Measurements from ENCODE around the gene SYCE1L.
"Not testable (repeated sequence)": the region's sequence is repeated elsewhere in the genome, so short reads cannot be mapped to it uniquely, and the experiment has no call there.

Gene SYCE1L

DNA sequence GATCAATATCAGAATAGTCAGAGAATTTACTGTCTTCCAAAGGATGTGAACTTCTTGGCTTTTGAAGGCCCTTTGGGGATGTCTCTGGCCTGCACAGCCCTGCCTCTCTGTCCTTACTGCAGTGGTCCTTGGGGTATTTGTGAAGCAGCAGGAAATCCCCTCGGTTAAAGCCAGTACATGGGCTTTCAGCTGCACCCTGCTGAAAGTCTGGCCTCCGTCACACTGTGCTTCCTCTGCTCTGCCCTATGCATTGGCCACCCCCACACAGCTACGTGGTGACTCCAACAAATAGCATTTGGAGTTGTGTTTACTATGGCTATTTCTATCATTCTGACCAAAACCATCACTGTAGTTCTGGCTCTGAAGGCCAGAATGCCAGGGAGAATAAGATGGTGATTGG is 21.2 kb downstream of the SYCE1L start:
- no peaks in the 10 kb centered on the region for H3K27me3 Mint-ChIP-seq
- H3K27ac Mint-ChIP-seq, result no peak overlapping the region
- peaks cover 7% of the 10 kb centered on the region for H3K4me1 Mint-ChIP-seq
- no peak overlapping the region for H3K4me3 Mint-ChIP-seq
- no peak for ATAC-seq
- no peaks in the 10 kb centered on the region for H3K9me3 Mint-ChIP-seq
- no peaks in the 10 kb centered on the region for H3K36me3 Mint-ChIP-seq

DNA sequence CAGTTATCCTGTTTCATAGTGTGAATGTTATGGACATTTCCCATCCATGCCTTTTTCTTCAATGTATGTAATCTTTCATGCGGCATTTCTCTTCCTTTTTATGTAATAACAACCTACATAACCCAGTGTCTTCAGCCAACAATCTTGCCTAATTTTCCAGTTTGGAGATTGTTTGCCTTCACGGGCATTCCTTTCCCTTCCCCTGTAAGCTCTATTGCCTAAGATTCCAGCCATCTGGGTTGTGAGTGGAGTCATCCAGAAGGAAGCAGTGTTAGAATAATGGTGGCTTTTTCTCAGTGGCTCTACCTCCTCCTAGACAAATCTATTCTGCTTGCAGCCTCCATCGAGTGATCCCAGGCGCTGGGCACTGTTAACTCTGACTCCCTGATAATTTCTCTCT is 22.3 kb downstream of the SYCE1L start:
- no peak for ATAC-seq
- no peaks in the 10 kb centered on the region for H3K27me3 Mint-ChIP-seq
- no peaks in the 10 kb centered on the region for H3K9me3 Mint-ChIP-seq
- no peak overlapping the region for H3K4me3 Mint-ChIP-seq
- H3K4me1 Mint-ChIP-seq, result peaks cover 7% of the 10 kb centered on the region
- no peak overlapping the region for H3K27ac Mint-ChIP-seq
- H3K36me3 Mint-ChIP-seq, result no peaks in the 10 kb centered on the region

DNA sequence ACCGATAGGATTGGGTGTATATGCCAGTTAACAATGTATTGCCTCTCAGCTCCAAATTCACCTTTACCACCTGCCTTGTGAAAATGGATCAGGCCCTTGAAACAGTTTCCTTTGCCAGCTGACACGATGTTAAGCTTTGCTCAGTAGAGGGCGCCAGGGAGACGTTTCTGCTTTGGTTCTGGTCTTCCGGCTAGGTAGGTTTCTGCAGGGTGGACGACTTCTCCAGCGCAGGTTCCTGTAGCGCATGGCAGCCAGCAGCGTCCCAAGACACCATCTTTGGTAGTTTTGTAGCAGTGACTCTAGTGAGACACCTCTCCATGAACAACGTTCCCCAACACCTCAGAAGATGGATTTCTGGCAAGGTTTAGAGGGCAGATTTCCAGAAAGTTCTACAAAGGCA is 24.0 kb downstream of the SYCE1L start:
- no peaks in the 10 kb centered on the region for H3K9me3 Mint-ChIP-seq
- H3K36me3 Mint-ChIP-seq, result no peaks in the 10 kb centered on the region

GRCh38 chr16:77225182-77225581 is 26.0 kb downstream of the SYCE1L start:
- ATAC-seq, result no peak
- no peak overlapping the region for H3K4me3 Mint-ChIP-seq
- no peak overlapping the region for H3K27ac Mint-ChIP-seq
- no peaks in the 10 kb centered on the region for H3K36me3 Mint-ChIP-seq
- H3K27me3 Mint-ChIP-seq, result no peaks in the 10 kb centered on the region
- no peaks in the 10 kb centered on the region for H3K9me3 Mint-ChIP-seq
- H3K4me1 Mint-ChIP-seq, result peaks cover 6% of the 10 kb centered on the region

More for the DNA sequence above, 24.0 kb downstream of the SYCE1L start:
- H3K27me3 Mint-ChIP-seq, result no peaks in the 10 kb centered on the region
- H3K4me3 Mint-ChIP-seq, result no peak overlapping the region
- no peak overlapping the region for H3K27ac Mint-ChIP-seq
- peaks cover 7% of the 10 kb centered on the region for H3K4me1 Mint-ChIP-seq
- ATAC-seq, result no peak

DNA sequence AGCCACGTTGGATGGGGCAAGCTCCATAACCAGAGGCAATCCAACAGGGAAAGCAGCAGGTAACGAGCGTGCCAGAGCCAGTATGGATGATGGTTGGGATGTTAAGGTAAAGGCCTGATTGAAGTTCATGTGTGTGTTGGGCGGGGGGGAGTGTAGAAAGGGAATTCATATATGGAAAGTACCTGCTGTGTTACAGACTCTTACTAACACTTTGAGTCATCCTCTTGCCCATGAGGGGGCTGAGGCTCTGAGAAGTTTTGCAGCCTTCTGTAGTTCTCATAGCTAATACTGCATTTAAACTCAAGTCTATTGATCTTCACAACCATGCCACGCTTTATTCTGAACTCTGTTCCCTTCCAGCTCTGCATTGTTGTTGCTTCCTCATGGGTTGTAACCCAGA is 28.5 kb downstream of the SYCE1L start:
- no peaks in the 10 kb centered on the region for H3K4me1 Mint-ChIP-seq
- no peaks in the 10 kb centered on the region for H3K9me3 Mint-ChIP-seq
- H3K4me3 Mint-ChIP-seq, result no peak overlapping the region
- ATAC-seq, result peak; percentile 8
- no peak overlapping the region for H3K27ac Mint-ChIP-seq
- no peaks in the 10 kb centered on the region for H3K36me3 Mint-ChIP-seq
- H3K27me3 Mint-ChIP-seq, result no peaks in the 10 kb centered on the region

- Mint-ChIP-seq H3K4me1 (peaks cover 2% of the 10 kb centered on the region), H3K36me3 (no peaks in the 10 kb centered on the region), H3K9me3 (no peaks in the 10 kb centered on the region), H3K27me3 (peaks cover 8% of the 10 kb centered on the region), H3K4me3 (no peak overlapping the region), H3K27ac (no peak overlapping the region)
- ATAC-seq, result no peak
These were observed 31.8 kb downstream of the SYCE1L start for GRCh38 chr16:77231047-77231446.

DNA sequence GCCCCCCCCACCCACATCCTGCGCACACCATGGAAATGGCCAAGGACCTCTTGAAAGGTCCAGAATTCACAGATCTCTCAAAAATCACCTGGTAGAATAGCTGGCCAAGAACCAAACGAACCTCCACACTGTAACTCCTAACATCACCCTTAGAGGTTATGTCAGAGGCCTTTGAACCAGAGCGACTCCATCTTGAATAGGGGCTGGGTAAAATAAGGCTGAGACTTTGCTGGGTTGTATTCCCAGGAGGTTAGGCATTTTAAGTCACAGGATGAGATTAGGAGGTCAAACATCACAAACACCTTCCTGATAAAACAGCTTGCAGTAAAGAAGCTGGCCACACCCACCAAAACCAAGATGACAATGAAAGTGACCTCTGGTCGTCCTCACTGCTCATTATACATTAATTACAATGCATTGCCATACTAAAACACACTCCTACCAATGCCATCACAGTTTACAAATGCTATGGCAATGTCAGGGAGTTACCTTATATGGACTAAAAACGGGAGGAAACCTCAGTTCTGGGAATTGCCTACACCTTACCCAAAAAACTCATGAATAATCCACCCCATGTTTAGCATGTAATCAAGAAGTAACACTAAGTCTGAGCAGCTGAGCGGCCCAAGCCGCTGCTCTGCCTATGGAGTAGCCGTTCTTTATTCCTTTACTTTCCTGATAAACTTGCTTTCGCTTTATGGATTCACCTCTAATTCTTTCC is 34.8 kb downstream of the SYCE1L start:
- no peaks in the 10 kb centered on the region for H3K9me3 Mint-ChIP-seq
- H3K27ac Mint-ChIP-seq, result no peak overlapping the region
- no peaks in the 10 kb centered on the region for H3K36me3 Mint-ChIP-seq
- no peak overlapping the region for H3K4me3 Mint-ChIP-seq
- peaks cover 7% of the 10 kb centered on the region for H3K4me1 Mint-ChIP-seq
- ATAC-seq, result no peak
- H3K27me3 Mint-ChIP-seq, result peaks cover 8% of the 10 kb centered on the region

DNA sequence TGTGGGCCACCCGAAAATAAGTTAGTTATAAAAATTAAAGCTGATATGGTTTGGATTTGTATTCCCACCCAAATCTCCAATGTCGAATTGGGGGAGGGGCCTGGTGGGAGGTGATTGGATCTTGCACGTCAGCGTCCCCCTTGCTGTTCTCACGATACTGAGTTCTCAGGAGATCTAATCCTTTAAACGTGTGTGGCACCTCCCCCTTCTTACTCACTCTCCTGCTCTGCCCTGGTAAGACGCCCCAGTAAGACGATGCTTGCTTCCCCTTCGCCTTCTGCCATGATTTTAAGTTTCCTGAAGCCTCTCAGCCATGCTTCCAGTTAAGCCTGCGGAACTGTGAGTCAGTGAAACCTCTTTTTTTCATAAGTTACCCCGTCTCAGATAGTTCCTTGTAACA is 35.4 kb downstream of the SYCE1L start:
- no peak overlapping the region for H3K4me3 Mint-ChIP-seq
- ATAC-seq, result no peak
- H3K27ac Mint-ChIP-seq, result no peak overlapping the region
- H3K9me3 Mint-ChIP-seq, result no peaks in the 10 kb centered on the region
- peaks cover 7% of the 10 kb centered on the region for H3K4me1 Mint-ChIP-seq
- H3K27me3 Mint-ChIP-seq, result peaks cover 8% of the 10 kb centered on the region
- H3K36me3 Mint-ChIP-seq, result no peaks in the 10 kb centered on the region

DNA sequence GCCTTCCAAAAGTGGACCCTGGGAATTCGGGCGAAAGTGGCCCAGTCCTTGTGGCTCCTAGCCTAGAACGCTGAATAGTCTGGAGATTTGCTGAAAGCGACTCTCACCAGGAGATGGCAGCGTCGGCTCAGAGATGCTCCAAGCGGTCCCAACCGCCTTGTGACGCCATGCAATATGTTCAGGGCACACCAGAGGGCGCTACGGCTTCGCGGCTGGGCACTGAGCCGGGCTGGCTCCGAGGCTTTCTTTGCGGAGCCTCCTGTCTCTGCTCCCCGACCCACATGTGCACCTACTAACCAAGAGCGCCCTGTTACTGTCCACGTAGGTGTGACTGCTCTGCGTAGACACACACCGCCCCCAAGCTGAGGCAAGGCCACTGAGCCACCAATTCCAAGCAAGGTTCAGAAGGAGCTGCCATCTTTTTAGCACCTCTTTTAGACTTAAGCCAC is 36.9 kb downstream of the SYCE1L start:
- peak; percentile 91 for ATAC-seq
- Mint-ChIP-seq H3K9me3 (no peaks in the 10 kb centered on the region), H3K4me3 (no peak overlapping the region), H3K4me1 (peaks cover 7% of the 10 kb centered on the region), H3K36me3 (no peaks in the 10 kb centered on the region), H3K27ac (no peak overlapping the region), H3K27me3 (peaks cover 8% of the 10 kb centered on the region)

DNA sequence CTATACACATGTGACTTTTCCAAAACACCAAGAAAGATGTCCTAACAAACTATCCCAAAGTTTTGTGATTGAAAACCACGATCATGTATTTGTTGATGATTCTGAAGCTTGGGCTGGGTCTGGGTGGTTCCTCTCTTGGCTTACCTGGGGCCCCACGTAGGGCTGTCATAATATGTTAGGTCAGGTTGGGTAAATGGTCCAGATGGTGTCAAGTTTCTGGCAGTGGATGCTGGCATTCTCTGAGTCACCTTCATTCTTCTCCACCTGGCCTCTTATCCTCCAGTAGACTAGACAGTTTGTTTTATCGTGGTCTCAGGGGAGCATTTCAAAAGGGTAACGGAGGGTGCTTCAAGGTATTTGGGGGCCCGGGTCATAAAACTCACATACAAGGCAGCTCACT is 39.4 kb downstream of the SYCE1L start:
- H3K4me3 Mint-ChIP-seq, result no peak overlapping the region
- H3K4me1 Mint-ChIP-seq, result peaks cover 7% of the 10 kb centered on the region
- no peak overlapping the region for H3K27ac Mint-ChIP-seq
- H3K9me3 Mint-ChIP-seq, result no peaks in the 10 kb centered on the region
- no peaks in the 10 kb centered on the region for H3K36me3 Mint-ChIP-seq
- H3K27me3 Mint-ChIP-seq, result peaks cover 8% of the 10 kb centered on the region
- no peak for ATAC-seq

- H3K36me3 Mint-ChIP-seq, H3K9me3 Mint-ChIP-seq, H3K27ac Mint-ChIP-seq, ATAC-seq, H3K4me1 Mint-ChIP-seq, H3K27me3 Mint-ChIP-seq, H3K4me3 Mint-ChIP-seq: not testable (repeated sequence)
These were observed 43.3 kb downstream of the SYCE1L start for GRCh38 chr16:77242471-77242870.

DNA sequence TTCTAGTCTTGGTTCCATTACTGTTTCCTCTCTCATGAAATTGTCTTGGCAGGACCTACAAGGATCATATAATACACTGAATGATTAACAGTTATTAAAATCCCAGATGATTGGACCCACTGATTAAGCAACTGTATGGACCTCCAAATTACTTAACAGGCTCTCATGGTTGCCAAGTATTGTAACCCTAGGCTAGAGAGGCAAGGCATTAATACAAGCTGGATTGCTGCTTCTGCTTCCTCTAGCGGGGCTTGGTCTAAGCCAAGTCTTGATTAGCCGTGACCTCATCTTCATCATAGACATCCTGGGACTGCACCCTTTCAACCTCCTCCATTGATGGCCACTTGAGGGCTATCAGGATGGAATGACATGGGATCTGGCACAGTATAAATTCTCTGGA is 46.9 kb downstream of the SYCE1L start:
- no peaks in the 10 kb centered on the region for H3K36me3 Mint-ChIP-seq
- H3K9me3 Mint-ChIP-seq, result no peaks in the 10 kb centered on the region
- no peaks in the 10 kb centered on the region for H3K27me3 Mint-ChIP-seq
- H3K4me1 Mint-ChIP-seq, result no peaks in the 10 kb centered on the region
- no peak for ATAC-seq
- no peak overlapping the region for H3K4me3 Mint-ChIP-seq
- H3K27ac Mint-ChIP-seq, result no peak overlapping the region

DNA sequence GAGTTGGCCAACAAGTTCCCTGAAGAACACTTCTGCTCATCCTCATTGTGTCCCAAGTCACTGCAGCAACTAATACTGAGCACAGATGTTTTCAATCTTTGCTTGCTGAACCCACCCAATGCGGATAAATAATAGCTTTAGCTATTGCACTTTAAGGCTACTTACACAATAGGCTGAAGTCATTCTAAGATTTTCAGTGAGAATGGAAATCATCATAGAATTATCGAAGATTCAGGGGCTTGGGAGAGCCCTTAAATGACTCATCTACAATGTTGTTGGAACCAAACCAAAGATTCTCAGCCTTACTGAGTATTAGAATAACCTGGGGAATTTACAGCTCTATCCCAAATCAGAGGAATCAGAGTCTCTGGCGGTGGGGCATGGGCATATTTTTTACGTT is 51.2 kb downstream of the SYCE1L start:
- H3K27ac Mint-ChIP-seq, result no peak overlapping the region
- no peak for ATAC-seq
- no peaks in the 10 kb centered on the region for H3K36me3 Mint-ChIP-seq
- no peak overlapping the region for H3K4me3 Mint-ChIP-seq
- no peaks in the 10 kb centered on the region for H3K4me1 Mint-ChIP-seq
- H3K9me3 Mint-ChIP-seq, result peaks cover under 1% of the 10 kb centered on the region
- no peaks in the 10 kb centered on the region for H3K27me3 Mint-ChIP-seq

Data from stimulated activated memory B cell treated with anti-CD40 and anti-IgM and Interleukin-4, amounts not matched to agents 10 μg/mL and 1 μg/mL and 100 μg/mL, for 72 hours (primary cell).